GM19035 (cell line): ENCODE data around the gene FAM131C.
"Not testable (repeated sequence)": the region's sequence is repeated elsewhere in the genome, so short reads cannot be mapped to it uniquely, and the experiment has no call there.

ENCODE experiments used
- ATAC-seq: cut with Tn5 transposase; IDR thresholded peaks from one replicate; pipeline ENCODE4 v1.9.1; 2021; ENCODE audit not compliant: unreplicated experiment

The FAM131C gene

DNA sequence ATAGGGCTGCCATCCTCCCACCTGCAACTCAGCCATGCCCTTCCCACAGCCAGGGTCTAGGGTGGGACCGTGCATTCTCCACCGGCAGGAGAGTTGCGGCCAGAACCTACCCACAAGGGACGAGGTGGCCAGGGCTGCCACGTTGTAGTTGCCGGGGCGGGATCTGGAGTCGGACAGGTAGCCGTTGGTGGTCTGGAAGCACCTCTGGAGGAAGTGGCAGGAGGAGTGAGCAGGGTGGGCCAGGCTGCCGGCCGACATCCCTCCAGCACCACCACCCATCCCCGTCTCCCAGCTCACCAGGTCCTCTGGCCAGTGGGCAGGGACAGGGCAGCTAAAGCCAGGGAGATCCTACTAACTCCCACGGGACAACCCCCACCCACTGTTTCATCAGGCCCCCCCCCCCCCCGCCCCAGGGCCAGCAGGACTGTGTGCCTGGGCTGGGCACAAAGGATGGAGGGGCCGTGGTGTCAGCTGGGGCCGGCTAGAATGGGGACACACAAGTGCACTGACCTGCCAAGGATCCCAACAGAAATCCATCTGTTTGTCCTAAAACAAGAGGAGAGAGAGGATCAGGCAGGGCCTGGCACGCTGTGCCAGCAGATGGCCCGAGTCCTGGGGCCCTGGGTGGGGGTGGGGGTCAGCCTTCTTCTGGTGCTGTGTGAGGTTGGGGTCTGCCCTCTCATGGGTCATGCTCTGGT lies 11.3 kb downstream of the FAM131C start:
- ATAC-seq = not testable (repeated sequence)

DNA sequence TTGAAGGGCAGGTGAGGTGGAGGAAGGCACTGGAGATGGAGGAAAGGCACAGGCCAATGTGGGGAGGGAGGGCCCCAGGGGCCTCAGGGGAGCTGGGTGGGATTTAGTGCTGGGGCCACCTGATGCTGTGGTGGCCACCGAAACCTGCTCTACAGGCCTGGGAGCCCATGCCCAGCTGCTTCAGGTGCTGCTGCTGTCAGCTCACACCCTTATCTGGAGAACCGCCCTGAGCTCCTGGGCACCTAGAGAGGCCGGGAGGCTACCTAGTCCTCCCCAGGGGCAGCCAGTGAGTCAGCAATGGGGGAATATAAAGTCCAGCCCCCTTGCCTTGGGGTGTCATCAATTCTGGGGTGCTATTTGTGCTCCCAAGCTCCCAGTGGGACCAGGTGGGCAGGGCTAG lies 12.2 kb downstream of the FAM131C start:
- ATAC-seq = no peak

DNA sequence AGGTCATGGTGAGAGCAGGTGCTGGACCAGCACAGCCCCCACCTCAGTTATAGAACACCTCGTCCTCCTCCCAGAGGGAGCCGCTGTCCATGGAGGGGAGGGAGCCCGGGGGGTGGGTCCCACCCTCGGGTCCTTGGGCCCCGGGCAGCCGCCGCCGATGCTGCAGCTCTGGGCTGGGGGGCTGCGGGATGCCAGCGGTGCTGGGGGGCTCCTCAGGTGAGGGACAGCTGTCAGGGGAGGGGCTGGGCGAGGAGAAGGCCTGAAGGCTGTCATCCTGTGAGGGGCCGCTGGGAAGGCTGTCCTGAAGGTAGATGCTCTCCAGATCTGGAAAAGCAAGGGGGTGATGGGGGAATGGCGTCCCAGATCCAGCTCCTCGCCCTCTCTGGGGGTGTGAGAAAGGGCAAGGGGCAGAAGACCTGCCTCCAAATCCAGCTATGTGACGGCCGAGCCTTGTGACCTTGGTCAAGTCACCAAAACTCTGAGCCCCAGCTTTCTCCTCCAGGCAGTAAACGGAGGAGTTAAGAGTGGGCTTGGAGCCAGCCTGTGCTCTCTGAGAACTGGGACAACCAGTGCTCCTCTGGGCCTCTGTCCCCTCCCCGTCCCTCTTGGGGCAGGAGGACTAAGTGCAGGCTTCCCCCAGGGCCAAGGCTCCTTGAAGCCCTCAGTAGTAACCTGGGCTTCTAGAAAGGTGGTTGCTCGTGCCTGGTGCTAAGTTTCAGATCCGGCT lies 14.9 kb downstream of the FAM131C start:
- ATAC-seq = not testable (repeated sequence)

DNA sequence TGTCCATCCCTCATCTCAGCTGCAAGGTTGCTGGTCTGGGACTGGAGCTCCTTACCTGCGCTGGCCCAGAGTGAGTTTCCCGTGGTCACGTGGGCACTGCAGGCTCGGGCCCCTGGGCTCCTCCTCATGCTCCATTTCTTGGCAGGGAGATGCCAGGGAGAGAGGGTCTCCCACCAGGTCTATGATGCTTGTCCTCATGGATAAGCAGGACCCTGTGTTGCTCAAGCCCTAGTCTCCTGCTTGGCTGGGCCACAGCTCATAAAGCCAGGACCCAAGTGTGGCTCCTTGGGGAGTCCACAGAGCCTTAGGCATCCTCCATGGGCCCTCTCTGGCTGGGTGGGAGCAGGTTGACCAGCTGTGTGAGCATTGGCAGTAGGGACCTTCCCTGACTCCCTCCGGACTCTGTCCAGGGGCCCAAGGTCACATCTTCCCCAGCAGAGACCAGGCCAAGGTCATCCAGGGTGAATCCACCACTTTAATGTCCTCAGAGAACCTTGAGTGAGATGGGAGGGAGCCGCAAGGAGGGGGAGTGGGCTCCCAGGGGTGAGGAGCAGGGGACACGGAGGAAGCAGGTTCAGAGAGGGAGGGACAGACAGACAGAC lies 16.0 kb downstream of the FAM131C start:
- ATAC-seq = not testable (repeated sequence)

DNA sequence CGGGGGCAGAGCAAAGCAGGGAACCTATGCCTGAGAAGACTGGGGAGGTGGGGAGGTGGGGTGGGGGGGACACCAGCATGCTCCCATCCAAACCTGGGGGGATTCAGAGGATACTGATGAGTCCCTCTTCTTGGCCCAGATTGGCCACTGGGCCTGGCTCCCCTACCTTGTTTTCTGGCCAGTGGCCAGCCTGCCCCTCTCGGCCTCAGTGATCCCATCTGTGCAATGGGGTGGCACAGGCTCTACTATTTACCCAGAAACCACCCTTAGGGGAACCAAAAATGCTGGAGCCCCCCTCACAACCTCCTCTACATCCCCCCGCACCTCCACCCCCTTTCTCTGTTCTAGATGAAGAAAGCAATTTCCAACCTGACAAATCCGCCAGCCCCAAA lies 16.9 kb downstream of the FAM131C start:
- ATAC-seq = not testable (repeated sequence)

DNA sequence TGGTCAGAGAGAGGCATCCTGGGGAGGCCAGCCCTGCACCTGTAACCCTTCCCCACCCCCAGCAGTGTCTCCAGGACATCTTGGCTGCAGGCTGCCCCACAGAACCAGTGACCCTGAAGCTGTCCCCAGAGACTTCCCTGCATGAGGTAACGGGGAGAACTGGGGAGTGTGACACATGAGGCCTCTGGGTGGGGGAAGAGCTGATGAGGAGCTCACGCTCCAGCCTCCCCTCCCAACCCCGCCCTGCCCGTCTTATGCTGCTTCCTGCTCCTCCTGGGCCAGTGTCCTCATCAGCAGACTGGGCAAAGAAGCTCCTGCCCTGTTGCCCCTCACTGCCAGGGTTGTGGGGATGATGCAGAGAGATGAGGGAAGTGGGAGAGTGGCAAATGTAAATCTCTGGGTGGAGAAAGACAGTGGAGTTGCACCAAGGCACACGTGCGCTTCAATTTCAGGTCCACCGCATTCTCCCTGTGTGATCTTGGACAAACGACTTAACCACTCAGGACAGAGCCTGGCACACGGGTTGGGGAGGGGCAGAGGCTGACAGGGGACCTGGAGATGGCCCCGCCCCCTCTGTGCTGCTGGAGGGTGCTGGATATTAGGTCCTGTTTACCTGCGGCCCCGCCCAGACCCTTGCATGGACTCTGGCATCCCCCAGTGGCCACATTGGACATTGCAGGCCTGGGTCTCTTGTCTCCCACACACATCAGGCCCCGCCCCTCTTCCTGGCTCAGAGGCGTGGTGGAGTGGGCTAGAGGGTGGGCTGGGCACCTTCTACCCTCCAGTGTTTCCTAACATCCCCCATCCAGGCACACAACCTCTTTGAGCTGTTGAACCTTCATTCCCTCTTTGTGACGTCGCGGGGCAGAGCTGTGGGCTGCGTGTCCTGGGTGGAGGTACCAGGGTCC lies 17.6 kb downstream of the FAM131C start:
- peak; percentile 66 for ATAC-seq

DNA sequence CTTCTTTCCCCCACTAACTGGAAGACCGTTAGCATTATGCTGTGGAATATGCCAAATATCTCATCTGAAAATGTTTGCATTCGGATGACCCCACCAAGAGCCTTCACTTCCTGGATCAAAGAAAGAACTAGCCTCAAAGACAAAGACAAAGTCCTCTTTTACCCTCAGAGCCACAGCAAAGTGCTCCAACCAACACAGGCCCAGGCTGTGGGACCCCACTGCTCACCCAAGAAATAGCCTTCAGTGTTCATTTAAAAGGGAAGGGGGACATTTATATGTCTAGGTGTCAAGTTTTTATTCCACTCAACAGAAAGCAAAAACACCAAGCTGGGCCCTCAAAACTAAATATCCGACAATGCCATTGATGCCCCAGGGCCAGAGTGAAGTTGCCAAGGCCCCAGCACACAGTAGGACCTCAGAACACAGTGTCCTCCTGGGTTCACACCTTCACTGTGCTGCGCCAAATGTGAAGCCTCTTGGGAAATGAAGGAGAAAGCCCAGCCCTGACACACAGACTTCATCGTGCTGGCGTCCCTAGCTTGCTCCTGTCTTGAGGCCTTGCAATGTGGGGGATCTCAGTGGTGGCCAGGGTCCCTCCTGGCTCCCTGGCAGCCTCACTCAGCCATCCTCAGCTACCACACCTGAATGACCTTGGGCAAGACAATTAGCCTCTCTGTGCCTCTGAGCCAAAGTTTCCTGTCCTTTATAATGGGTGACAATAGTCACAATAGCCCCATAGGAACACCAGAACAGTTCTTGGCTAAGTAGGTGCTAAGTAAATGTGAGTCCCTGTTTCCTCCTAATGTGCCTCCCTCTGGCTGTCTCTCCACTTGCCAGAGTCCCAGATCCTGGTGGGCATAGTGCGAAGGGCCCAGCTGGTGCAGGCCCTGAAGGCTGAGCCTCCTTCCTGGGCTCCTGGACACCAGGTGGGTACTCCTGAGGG lies 18.6 kb downstream of the FAM131C start:
- ATAC-seq = no peak

DNA sequence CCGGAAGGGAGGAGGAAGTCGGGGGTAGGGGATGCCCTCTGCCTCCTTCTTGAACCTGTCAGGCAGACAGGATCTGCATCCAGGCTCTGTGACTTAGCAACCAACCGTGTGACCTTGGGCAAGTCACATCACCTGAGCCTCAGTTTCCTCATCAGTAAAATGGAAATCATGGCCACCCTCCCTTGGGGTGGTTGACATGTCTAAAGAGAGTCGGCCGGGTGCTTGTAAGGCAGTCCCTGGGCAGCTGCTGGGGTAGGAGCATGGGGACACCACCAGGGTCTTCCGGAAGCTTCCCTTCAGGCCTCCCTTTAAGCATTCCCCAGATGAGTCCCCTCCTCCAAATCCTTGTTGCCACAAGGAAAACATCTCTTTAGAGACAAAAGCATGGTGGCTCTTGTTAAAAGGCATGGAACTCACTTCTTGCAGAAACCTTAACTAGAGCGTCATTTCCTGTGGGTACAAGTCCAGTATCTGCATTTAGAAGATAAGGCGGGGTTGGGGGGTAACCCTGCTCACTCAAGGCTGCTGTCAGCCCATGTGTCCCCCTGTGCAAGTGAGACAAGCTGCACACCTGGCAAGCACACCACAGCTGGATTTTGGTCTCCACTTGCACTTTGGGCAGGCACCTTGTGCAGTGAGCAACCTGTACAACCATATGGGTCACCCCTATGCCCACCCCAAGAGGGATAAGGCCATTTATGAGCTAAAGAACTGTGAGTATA lies 19.5 kb downstream of the FAM131C start:
- ATAC-seq = no peak

DNA sequence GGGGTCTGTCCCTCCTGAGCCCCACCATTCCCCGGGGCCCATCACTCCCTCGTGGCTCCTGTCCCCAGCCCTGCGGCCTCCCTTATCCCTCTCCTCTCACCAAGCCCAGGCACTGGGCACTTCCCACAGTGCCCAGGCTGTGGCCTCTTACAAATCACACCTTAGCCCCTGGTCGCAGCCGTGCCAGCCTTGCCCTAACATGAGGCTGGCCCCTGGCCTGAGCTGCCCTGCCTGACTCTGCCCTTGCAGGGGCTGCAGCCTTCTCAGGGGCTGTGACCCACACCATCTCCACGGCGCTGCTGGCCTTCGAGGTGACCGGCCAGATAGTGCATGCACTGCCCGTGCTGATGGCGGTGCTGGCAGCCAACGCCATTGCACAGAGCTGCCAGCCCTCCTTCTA lies 21.5 kb downstream of the FAM131C start:
- not testable (repeated sequence) for ATAC-seq

DNA sequence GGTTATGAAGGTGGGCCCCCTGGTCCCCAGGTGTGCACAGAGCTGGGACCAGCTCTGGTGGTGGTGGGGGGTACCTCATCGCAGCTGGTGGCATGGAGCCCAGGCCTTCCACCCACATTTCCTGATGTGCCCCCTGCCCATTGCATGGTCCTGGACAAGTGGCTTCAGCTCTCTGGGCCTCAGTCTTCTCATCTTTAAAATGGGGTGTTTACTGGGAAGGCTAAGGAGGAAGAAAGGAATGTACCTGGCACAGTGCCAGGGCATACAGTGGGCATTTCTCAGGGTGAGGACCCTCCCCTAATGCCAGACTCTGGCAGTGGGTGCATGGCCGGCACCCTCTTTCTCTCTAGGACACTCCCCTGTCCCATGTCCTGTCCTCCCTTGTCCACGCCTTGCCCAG lies 22.4 kb downstream of the FAM131C start:
- ATAC-seq = no peak

DNA sequence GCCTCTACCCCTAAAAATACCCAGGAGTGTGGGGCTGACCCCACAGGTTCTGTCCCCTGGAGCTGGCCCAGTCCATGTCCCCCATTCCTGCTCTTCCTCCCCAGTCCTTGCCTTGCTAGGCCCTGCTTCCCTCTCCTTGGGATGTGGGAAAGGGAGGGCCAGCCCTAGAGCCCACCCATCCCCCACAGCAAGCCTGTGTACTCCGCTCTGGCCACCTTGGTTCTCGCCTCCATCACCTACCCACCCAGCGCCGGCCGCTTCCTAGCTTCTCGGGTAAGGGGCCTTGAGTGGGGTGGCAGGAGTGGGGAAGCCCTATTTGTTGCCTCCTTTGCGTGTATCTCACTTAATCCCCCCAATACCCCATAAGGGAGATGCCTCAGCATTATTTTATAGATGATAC lies 23.1 kb downstream of the FAM131C start:
- ATAC-seq = no peak

DNA sequence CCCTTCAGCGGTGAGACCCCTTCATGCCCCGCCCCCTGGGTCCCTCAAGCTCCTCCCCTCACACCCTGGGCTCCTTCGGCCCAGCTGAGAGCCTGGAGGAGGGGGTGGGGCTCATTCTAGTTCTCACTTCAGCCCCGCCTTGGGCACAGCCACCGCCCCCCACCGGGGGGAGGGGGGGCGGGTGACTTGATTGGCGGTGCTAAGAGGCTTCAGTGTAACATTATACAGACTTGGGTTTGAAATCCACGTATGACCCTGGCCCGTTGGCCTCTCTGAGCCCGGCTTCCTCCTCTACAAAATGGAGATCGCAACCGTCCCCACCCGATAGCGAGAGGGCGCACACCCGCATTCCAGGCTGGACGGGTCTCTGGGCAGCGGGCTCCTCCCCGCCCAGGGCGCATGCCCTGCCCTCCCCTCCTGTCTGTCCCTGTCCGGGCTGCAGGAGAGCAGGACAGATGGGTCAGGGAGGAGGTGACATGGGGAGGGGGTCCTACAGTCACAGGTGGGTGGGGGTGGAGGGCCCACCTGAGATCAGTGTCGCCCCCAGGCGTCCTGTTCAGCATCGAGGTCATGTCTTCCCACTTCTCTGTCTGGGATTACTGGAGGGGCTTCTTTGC lies 24.8 kb downstream of the FAM131C start:
- ATAC-seq = no peak

DNA sequence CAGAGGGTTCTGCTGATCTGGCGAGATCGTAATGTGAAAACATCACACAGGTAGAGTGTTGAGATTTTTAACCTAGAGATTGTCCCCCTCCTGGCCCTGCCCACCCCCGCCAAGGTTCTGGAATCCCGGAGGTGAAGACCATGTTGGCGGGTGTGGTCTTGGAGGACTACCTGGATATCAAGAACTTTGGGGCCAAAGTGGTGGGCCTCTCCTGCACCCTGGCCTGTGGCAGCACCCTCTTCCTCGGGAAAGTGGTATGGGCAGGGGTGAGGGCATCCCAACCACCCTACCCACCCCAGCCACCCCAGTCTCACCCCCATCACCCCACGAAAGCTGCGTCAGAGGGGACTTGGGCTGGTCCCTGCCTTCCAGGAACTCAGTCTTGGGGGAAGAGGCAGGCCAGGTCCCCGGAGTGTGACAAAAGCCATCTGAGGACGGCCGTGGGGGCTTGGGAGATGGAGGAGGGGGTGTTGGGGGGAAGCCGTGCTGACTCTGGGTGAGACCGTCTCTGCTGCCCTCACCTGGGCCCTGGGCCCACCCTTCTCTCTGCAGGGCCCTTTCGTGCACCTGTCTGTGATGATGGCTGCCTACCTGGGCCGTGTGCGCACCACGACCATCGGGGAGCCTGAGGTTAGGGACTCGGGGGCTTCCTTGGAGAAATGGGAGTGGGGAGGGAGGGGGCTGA lies 25.5 kb downstream of the FAM131C start:
- ATAC-seq = no peak

DNA sequence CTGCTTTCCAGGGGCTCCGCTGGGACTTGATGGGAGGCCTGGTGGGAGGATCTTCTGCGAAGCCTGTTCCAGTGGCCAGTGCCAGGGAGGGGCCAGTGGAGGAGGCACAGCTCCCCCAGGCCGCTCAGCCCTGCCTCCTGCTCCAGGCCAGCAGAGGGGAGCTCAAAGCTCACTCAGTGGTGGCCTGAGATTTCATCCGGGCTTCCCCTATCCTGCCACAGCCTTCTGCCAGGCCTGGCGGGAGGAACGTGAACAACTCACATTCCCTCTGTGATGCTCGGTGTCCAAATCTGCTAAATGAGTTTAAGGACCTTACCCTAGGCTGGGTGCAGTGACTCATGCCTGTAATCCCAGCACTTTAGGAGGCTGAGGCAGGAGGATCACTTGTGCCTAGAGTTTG lies 26.6 kb downstream of the FAM131C start:
- ATAC-seq = no peak

DNA sequence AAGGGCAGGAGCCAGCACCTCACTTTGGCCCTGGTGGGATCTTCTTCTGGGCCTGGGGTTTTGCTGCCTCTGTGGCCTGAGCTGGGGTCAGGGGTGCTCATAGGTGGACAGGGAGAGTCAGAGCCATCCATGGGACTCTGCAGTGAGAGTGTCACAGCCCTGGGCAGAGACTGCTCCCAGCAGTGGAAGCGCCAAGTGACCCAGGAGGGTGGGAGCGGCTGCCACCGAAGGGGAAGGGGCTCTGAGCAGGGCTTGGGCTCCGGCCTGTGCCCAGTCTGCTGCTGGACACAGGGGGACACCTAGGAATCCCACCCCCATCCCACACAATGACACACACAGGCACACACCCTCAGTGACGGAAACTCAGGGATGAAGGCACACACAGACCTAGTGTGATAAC lies 29.5 kb downstream of the FAM131C start:
- ATAC-seq = no peak

DNA sequence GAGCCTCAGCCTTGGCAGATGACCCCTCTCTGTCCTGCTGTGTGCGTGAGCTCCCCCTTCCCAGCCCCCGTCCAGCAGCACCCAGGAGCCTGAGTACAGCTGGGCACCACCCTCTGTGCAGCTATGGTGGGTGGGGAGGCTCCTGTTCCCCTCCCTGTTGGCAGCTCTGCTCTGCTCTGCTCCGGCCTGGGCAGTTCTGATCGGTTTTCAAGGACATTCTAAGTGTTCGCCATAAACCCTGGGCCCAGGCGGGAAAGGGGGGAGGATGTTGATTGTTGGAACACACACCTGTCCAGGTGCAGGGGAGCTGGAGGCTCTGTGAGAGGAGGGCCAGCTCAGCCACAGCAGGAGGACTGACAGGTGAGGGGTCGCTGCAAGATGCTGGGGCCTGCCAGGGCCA lies 29.9 kb downstream of the FAM131C start, which contains the start of gene CLCNKB:
TSS of gene CLCNKB (plus strand) at position 262 of the 400 bp plus-strand sequence. CDS start 711 bp downstream, outside the sequence.
- no peak for ATAC-seq

DNA sequence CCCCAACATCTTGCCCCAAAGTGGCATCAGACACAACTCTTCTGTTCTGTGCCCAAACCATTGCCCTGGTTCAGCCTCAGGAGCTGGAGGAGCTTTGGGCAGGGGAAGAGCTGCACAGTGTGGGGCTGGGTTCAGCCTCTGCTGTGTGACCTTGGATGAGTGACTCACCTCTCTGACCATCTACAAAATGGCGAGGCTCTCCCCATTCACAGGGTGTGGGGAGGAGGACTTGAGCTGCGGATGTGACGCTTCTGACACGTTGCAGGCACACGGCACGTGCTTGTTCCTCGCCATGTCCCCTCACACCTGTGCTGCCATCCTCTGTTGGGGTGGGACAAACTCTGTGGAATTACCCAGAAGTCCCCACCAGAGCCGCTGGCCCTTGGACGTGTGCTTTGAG lies 30.8 kb downstream of the FAM131C start:
- not testable (repeated sequence) for ATAC-seq

DNA sequence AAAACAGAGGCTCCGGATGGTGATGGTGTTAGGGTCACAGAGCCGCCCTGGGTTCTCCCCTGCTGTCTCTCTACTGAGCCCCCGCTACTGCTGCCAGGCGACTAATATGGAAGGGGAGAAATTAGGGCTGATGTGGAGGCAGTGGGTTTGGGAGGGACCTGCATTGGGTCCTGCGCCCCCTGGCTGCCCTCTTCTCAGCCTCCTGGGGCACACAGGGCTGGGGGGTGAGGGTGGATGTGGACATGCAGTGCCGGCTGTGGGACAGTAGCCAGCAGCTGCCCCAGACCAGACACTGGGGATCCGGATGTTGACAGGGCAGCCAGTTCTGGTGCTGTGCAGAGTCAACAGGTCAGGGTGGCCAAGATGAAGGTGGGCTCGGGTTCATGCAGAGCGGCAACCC lies 31.4 kb downstream of the FAM131C start:
- ATAC-seq = no peak
